Activated naive CD4-positive, alpha-beta T cell treated with Interleukin-2 at 50 U/mL for 16 hours (primary cell): ENCODE results near the gene ATP5F1E.
"Not testable (repeated sequence)": the region's sequence is repeated elsewhere in the genome, so short reads cannot be mapped to it uniquely, and the experiment has no call there.

Experiments used
- DNase-seq: peaks from one replicate; pipeline ENCODE4 v3.0.0-alpha.2; 2020

ATP5F1E gene

DNA sequence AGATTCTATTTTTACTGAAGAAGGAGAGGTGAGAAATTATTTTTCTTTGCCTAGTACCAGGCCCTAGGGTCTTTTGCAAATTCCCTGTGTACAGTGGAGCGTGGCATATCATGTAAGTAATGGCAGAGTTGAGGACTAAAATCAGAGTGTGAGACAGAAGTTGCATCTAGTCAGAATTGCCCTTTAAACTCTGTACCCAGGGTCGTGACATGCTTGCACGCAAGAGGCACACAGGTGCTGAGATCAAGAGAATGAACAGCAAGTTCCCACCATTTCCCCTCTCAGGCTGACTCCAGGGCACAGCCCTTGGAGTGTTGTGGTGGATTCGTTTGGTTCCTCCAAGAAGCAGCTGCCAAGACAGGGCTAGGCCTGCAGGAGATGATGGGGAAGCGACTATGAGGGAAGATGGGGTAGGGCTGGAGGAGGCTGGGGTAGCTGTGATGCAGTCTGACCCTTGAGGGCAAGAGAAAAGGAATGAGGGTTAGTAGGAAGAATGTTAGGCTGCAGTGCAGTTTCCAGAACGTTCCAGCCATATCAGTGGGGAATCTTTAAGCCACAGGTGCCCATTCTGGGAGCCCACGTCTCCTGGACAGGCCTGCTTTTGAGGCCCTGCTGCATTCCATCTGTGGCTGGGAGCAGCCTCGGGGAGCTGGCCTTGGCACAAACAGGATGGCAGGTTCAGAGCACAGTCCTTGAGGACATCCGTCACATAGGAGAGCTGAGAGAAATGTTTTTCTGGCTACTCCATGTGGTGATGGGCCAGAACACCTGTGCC lies 44.2 kb downstream of the ATP5F1E start:
- DNase-seq: no peak

DNA sequence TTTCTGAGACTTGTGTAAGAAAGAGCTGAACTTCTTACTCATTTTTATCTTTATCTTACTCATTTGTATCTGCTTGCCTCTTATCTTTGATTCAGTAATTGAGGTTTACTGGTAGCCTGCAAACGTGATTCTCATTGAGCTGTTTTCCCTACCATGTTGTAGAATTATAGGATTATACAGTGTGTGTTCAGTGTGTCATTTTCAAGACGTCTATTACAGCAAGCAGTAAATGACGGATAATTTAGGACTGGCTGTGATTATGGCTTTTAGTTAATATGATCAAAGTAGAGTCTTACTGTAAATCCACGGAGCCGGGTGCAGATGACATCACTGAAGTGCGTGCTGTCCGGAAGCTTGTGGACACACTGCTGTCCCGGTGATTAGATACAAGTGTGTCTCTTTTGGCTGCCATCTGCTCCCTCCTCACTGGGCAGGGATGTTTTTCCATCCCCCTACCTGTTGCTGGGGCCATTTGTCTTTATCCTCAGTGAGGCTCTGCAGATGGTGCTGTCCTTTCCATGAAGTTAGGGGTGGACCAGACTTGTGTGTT lies 45.1 kb downstream of the ATP5F1E start:
- DNase-seq: no peak

DNA sequence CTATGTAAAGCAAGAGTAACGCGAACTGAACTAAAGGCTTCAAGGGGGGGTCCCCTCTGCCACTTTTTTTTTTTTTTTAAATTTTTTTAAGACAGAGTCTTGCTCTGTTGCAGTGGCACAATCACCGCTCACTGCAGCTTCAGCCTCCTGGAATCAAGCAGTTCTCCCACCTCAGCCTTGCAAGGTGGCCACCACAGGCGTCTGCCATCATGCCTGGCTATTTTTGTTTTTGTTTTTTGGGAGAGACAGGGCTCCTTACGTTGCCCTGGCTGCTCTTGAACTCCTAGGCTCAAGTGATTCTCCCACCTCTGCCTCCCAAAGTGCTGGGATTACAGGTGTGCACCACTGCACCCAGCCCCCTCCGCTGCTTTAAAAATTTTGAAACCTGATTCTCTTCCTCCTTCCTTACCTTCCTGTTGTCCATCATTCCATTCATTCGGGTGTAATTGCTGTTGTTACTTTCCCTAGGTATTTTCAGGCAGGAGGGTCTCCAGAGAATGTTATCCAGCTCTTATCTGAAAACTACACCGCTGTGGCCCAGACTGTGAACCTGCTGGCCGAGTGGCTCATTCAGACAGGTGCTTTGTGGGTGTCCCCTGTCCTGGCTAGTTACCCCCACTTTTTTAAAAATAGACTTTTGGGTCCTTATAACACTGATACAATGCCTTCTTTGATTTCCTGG lies 45.7 kb downstream of the ATP5F1E start:
- DNase-seq: no peak

DNA sequence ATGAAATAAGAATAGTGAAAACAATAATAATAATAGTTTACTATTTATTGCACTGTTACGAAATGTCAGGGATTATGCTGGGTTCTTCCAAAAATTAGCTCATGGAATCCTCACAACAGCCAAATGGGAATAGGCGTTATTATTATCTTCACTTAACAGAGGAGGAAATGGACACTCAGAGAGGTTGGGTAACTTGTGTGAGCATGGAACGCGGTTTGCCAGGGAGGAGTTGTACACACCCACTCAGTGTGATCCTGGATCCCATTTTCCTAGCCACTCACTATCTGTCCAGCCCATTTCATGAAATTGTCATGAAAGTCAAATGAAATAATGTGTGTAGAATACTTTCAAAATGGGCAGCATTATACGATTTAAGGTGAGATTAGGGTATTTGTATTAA lies 46.5 kb downstream of the ATP5F1E start:
- DNase-seq: no peak

DNA sequence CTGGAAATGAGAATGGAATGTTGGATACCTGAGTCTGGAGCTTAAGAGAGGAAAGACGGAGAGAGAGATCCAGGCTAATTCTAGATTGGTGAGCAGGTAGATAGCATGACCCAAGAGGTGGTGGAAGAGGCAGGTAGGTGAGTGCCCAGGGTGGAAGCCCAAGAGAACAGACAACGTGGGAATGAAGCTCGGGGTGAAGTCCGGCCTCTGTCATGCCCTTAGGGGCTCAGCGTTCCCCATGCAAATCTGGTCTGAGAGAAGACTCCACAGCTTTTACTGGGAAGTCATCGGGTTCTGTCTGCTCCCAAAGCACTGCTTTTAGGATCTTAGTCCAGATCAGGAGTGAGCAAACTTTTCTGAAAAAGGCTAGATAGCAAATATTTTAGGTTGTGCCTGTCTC lies 47.4 kb downstream of the ATP5F1E start:
- no peak for DNase-seq

DNA sequence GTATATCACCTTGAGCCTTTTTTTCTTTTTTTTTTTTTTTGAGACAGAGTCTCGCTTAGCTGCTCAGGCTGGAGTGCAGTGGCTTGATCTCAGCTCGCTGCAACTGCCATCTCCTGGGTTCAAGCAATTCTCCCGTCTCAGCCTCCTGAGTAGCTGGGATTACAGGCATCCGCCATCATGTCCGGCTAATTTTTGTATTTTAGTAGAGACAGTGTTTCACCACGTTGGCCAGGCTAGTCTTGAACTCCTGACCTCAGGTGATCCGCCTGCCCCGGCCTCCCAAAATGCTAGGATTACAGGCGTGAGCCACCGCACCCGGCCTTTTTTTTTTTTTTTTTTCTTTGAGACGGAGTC lies 49.0 kb downstream of the ATP5F1E start:
- DNase-seq: not testable (repeated sequence)

DNA sequence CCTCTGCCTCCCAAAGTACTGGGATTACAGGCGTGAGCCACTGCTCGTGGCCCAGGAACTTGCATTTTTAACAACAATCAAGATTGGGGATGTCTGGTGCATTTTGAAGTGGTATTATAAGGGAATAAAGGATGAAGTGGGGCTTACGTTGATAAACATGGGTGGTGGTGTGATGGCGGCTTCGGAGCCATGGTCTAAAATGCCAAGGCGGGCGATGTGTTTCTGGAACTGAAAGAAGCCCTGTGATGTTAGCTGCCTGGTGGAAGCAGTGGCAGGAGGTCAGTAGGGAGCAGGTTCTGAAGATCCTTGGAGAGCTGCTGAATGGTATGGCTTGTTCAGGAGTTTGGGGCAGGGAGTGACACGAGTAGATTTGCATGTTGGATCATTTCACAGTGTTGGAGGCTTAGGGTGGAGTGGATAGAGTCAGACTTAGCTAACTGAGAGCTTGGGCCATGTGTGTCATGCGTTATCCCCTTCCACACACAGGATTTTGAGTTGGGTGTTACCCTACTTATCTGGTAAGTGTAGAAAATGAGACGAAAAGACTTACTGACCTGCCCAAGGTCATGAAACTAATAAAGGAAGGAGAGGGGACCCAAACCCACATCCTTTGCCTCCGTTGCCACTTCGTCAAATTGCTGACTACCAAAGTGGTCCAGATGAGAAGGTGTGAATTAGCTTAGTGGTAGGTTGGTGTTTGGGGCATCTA lies 49.6 kb downstream of the ATP5F1E start:
- DNase-seq: no peak

DNA sequence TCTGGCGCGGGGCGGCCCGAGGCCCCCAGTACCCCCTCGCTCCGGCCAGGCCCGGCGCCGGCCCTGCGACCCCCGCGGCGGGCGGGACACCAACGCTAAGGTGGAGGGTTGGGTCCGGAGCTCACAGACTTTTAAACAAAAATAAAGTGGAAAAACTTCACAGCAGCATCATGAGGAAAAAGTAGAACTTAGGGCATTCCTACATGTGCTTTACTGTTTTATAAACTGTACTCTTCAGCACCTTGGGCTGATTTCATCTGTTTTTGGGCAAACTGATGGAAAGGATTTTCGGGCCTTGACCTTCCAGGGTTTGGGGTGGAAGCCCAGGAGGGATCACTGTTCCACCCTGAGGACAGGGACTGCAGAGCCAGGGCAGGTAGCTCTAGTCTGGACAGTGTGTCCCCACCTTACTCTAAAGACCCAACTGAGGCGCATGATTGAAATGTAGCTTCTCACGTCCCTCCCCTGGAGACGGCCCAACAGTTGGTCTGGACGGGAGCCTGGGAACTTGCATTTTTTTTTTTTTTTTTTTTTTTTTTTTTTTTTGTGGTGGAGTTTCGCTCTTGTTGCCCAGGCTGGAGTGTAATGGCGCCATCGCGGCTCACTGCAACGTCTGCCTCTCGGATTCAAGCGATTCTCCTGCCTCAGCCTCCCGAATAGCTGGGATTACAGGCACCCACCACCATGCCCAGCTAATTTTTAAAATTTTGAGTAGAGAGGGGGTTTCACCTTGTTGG lies 50.3 kb downstream of the ATP5F1E start:
- no peak for DNase-seq

DNA sequence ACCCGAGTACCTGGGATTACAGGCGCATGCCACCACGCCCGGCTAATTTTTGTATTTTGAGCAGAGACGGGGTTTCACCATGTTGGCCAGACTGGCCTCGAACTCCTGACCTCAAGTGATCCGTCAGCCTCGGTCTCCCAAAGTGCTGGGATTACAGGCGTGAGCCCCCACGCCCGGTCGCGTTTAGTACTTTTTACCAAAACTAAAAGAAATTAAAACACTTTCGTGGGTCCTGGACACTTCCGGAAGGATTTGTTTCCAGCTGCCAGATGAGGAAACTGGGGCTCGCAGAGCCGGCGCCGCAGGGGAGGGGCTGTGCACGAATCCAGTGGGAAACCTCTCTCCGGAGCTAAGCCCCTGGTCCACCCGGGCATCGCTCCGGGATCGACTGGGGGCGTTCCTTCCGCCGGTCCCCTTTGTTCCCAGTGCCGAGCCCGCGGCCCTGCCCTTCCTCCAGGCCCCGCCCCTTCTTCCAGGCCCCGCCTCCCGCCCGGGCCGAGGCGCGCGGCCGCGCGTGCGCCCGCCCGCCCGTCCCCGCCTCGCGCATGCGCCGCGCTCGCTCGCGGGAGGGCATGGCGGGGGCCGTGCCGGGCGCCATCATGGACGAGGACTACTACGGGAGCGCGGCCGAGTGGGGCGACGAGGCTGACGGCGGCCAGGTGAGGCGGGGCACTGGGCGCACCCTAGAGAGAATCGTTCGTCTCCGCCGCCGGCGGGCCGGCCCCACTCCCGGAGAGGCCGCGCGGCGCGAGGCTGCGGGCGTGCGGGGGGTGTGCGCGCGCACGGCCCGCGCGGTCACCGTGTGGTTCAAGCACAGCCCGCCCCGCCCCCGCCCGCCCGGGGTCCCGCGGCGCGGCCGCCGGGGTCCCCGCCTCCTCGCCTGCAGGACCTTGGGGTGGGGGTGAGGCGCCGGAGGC lies 51.2 kb downstream of the ATP5F1E start, which contains the start of gene NELFCD:
Gene NELFCD, plus strand, starts transcription at position 546 of the 917 bp plus-strand sequence. Its CDS starts 54 bp downstream, at position 600.
- peak; percentile 89 for DNase-seq

DNA sequence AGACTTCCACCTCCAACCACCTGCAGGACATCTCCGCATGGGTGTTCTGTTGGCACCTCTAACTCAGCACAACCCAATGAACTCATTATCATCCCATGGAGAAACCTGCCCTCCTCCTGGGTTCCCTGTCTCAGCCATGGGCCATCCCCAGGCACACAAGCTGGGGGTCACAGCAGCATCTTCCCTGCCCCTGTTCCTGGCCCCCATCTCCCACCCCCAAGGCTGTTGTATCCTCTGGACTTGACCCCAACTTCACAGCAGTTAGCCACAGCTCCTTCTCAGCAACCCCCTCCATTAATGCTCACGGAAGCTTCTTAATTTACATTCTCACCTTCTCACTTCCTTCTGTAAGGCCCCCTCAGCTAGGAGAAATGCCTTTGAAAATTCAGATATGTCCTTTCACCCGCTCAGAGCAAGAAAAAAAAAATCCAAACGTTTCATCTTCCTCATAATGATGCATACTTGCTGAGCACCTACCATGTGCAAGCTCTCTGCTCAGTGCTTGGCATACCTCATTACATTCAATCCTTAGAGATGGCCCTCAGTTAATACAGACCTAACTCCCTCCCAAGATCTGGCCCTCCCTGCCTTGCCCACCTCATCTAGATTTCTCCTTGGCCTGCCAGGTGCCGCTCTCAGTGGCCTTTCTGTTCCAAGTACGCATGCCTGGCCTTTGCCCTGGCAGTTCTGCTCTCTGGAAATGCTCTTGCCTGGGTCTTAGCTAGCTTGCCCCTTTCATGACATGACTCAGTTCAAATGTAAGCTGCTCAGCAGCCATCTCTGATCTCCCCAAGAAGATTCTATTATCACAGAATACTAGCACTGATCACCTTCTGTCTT lies 53.6 kb downstream of the ATP5F1E start:
- DNase-seq: no peak

DNA sequence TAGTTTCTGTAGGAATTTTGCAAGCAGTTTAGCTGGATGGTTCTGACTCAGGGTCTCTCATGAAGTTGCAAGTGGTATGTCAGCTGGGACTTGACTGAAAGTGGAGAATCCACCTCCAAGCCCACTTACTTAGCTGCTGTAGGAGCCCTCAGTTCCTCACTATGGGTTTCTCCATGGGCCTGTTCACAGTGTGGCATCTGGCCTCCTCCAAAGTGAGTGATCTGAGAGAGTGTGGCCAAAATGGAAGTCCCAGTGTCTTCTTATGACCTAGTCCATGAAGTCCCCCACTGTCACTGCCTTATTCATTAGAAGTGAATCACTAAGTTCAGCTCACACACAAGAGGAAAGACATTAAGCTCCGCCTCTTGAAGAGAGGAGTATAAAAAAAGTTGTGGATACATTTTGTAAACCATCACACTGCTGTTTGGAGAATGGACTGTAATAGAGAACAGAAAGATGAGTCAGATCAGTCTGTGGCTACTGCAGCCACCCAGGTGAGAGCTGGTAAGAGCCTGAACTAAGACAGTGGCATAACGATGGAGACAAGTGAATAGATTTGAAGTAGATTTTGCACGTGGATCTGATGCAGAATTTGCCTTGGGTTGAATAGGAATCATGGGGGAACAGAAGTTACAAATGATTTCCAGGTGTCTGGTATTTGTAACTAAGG lies 55.9 kb downstream of the ATP5F1E start:
- no peak for DNase-seq
